Osteocyte (in vitro differentiated cells): Measurements from ENCODE around the gene PCDHB6. TPM values are rescaled to one million over a fixed set of nuclear protein-coding genes. Genes with fewer than 3 reads are reported as not detected.
"Not testable (repeated sequence)": the region's sequence is repeated elsewhere in the genome, so short reads cannot be mapped to it uniquely, and the experiment has no call there.

Experiments used
- DNase-seq: peaks from one replicate; pipeline ENCODE4 v3.0.0; 2021; ENCODE audit warnings: mixed read lengths; ENCODE audit not compliant: unreplicated experiment; ENCODE audit errors: extremely low spot score
- H3K27ac Mint-ChIP-seq: one replicate; pipeline ENCODE4 v1.8.0; 2021; ENCODE audit warnings: mild to moderate bottlenecking, mixed read lengths; ENCODE audit not compliant: unreplicated experiment
- H3K27me3 Mint-ChIP-seq: one replicate; pipeline ENCODE4 v1.8.0; 2021; ENCODE audit warnings: mixed read lengths; ENCODE audit not compliant: unreplicated experiment
- H3K36me3 Mint-ChIP-seq: one replicate; pipeline ENCODE4 v1.8.0; 2021; ENCODE audit warnings: mixed read lengths; ENCODE audit not compliant: unreplicated experiment
- H3K4me1 Mint-ChIP-seq: one replicate; pipeline ENCODE4 v1.8.0; 2021; ENCODE audit warnings: mixed read lengths; ENCODE audit not compliant: unreplicated experiment
- H3K4me3 Mint-ChIP-seq: one replicate; pipeline ENCODE4 v1.8.0; 2021; ENCODE audit warnings: mild to moderate bottlenecking, moderate library complexity, mixed read lengths; ENCODE audit not compliant: unreplicated experiment
- H3K9me3 Mint-ChIP-seq: one replicate; pipeline ENCODE4 v1.8.0; 2021; ENCODE audit warnings: mixed read lengths; ENCODE audit not compliant: unreplicated experiment
- total RNA-seq: library from RNA; stranded (reverse); gene quantifications from 2 replicates; pipeline ENCODE4 v1.2.1, GENCODE V29; 2021
- TF ChIP-seq, protein P1 (sequence below): fragments of 200-600 bp; sonication (generic); IDR thresholded peaks from 2 replicates; pipeline ENCODE4 v1.5.0; 2021; ENCODE audit warnings: antibody characterized with exemption, mild to moderate bottlenecking, moderate library complexity

The PCDHB6 gene
- total RNA-seq, 1 donor from 2014 or later, result 1.6 TPM

DNA sequence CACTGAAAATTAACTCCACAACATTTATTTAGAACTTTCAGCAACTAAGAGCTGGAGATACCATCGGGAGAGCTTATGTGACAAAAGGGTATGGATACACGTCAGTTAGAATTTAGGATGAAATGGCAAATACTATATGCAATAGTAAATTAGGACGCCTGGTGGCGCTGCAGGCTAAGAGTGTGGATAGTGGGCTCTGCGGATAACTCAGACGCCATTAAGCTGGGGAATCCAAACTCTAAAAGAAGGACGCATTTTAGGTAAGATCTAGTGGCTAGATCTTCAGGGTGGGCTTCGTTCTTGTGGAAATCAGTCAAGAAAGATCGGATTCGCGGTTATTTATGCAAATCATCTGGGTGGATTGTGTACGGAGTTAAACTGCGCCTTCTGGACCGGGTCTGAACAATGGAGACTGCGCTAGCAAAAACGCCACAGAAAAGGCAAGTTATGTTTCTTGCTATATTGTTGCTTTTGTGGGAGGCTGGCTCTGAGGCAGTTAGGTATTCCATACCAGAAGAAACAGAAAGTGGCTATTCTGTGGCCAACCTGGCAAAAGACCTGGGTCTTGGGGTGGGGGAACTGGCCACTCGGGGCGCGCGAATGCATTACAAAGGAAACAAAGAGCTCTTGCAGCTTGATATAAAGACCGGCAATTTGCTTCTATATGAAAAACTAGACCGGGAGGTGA is 14.7 kb upstream of the PCDHB6 start, which contains the start of gene PCDHB5:
PCDHB5 (plus strand) TSS at position 177 of the 688 bp plus-strand sequence; CDS start at position 406, 229 bp downstream.
- H3K4me3 Mint-ChIP-seq, result peak within 1 kb of the TSS; percentile 71
- peaks cover 62% of the 10 kb centered on the region for H3K9me3 Mint-ChIP-seq
- H3K4me1 Mint-ChIP-seq, result no peaks in the 10 kb centered on the region
- H3K27me3 Mint-ChIP-seq, result no peaks in the 10 kb centered on the region
- TF ChIP-seq, protein P1, sequence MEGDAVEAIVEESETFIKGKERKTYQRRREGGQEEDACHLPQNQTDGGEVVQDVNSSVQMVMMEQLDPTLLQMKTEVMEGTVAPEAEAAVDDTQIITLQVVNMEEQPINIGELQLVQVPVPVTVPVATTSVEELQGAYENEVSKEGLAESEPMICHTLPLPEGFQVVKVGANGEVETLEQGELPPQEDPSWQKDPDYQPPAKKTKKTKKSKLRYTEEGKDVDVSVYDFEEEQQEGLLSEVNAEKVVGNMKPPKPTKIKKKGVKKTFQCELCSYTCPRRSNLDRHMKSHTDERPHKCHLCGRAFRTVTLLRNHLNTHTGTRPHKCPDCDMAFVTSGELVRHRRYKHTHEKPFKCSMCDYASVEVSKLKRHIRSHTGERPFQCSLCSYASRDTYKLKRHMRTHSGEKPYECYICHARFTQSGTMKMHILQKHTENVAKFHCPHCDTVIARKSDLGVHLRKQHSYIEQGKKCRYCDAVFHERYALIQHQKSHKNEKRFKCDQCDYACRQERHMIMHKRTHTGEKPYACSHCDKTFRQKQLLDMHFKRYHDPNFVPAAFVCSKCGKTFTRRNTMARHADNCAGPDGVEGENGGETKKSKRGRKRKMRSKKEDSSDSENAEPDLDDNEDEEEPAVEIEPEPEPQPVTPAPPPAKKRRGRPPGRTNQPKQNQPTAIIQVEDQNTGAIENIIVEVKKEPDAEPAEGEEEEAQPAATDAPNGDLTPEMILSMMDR, result peak; percentile 40
- peaks cover 39% of the 10 kb centered on the region for H3K36me3 Mint-ChIP-seq
- peak within 1 kb of the TSS; percentile 73 for H3K27ac Mint-ChIP-seq
- DNase-seq, result no peak

DNA sequence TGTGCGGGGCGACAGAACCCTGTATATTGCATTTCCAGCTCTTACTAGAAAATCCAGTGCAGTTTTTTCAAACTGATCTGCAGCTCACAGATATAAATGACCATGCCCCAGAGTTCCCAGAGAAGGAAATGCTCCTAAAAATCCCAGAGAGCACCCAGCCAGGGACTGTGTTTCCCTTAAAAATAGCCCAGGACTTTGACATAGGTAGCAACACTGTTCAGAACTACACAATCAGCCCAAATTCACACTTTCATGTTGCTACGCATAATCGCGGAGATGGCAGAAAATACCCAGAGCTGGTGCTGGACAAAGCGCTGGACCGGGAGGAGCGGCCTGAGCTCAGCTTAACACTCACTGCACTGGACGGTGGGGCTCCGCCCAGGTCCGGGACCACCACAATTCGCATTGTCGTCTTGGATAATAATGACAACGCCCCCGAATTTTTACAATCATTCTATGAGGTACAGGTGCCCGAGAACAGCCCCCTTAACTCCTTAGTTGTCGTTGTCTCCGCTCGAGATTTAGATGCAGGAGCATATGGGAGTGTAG is 14.1 kb upstream of the PCDHB6 start:
- peak overlapping the region; percentile 73 for H3K27ac Mint-ChIP-seq
- TF ChIP-seq, protein P1, result no peak
- no peaks in the 10 kb centered on the region for H3K27me3 Mint-ChIP-seq
- H3K4me1 Mint-ChIP-seq, result no peaks in the 10 kb centered on the region
- H3K9me3 Mint-ChIP-seq, result peaks cover 62% of the 10 kb centered on the region
- H3K36me3 Mint-ChIP-seq, result peaks cover 37% of the 10 kb centered on the region
- peak; percentile 73 for DNase-seq
- H3K4me3 Mint-ChIP-seq, result peak overlapping the region; percentile 71

DNA sequence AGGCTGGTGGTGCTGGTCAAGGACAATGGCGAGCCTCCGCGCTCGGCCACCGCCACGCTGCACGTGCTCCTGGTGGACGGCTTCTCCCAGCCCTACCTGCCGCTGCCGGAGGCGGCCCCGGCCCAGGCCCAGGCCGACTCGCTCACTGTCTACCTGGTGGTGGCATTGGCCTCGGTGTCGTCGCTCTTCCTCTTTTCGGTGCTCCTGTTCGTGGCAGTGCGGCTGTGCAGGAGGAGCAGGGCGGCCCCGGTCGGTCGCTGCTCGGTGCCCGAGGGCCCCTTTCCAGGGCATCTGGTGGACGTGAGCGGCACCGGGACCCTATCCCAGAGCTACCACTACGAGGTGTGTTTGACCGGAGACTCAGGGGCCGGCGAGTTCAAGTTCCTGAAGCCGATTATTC is 12.5 kb upstream of the PCDHB6 start:
- DNase-seq, result peak; percentile 71
- H3K9me3 Mint-ChIP-seq, result peaks cover 61% of the 10 kb centered on the region
- H3K27ac Mint-ChIP-seq, H3K4me1 Mint-ChIP-seq, H3K27me3 Mint-ChIP-seq, H3K4me3 Mint-ChIP-seq: not testable (repeated sequence)
- peaks cover 32% of the 10 kb centered on the region for H3K36me3 Mint-ChIP-seq

DNA sequence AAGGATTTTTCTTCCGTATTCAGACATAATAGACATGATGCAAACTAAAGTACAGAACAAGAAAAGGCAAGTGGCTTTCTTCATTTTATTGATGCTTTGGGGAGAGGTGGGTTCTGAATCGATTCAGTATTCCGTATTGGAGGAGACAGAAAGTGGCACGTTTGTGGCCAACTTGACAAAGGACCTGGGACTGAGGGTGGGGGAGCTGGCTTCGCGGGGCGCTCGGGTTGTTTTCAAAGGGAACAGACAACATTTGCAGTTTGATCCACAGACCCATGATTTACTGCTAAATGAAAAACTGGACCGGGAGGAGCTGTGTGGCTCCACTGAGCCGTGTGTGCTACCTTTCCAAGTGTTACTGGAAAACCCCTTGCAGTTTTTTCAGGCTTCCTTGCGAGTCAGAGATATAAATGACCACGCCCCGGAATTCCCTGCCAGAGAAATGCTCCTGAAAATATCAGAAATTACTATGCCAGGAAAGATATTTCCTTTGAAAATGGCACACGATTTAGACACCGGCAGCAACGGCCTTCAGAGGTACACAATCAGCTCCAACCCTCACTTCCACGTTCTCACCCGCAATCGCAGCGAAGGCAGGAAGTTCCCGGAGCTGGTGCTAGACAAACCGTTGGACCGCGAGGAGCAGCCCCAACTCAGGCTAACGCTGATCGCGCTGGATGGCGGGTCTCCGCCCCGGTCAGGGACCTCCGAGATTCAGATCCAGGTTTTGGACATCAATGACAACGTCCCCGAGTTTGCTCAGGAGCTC is 551 bp downstream of the PCDHB6 start:
- DNase-seq, result no peak
- no peak overlapping the region for H3K27ac Mint-ChIP-seq
- H3K4me1 Mint-ChIP-seq, result no peaks in the 10 kb centered on the region
- peaks cover 20% of the 10 kb centered on the region for H3K36me3 Mint-ChIP-seq
- TF ChIP-seq, protein P1, result no peak
- H3K9me3 Mint-ChIP-seq, result peaks cover 35% of the 10 kb centered on the region
- no peaks in the 10 kb centered on the region for H3K27me3 Mint-ChIP-seq
- no peak overlapping the region for H3K4me3 Mint-ChIP-seq

DNA sequence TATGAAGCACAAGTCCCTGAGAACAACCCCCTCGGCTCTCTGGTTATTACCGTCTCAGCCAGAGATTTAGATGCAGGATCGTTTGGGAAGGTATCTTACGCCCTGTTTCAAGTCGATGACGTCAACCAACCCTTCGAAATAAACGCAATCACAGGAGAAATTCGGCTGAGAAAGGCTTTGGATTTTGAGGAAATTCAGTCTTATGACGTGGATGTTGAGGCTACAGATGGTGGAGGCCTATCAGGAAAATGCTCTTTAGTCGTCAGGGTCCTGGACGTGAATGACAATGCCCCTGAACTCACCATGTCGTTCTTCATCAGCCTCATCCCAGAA is 1.1 kb downstream of the PCDHB6 start:
- no peaks in the 10 kb centered on the region for H3K27me3 Mint-ChIP-seq
- TF ChIP-seq, protein P1, result no peak
- H3K4me3 Mint-ChIP-seq, result no peak overlapping the region
- no peaks in the 10 kb centered on the region for H3K4me1 Mint-ChIP-seq
- peaks cover 32% of the 10 kb centered on the region for H3K9me3 Mint-ChIP-seq
- H3K27ac Mint-ChIP-seq, result no peak overlapping the region
- DNase-seq, result no peak
- peaks cover 20% of the 10 kb centered on the region for H3K36me3 Mint-ChIP-seq

DNA sequence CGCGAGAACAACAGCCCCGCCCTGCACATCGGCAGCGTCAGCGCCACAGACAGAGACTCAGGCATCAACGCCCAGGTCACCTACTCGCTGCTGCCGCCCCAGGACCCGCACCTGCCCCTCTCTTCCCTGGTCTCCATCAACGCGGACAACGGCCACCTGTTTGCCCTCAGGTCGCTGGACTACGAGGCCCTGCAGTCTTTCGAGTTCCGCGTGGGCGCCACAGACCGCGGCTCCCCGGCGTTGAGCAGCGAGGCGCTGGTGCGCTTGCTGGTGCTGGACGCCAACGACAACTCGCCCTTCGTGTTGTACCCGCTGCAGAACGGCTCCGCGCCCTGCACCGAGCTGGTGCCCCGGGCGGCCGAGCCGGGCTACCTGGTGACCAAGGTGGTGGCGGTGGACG is 1.8 kb downstream of the PCDHB6 start:
- H3K27ac Mint-ChIP-seq, result not testable (repeated sequence)

DNA sequence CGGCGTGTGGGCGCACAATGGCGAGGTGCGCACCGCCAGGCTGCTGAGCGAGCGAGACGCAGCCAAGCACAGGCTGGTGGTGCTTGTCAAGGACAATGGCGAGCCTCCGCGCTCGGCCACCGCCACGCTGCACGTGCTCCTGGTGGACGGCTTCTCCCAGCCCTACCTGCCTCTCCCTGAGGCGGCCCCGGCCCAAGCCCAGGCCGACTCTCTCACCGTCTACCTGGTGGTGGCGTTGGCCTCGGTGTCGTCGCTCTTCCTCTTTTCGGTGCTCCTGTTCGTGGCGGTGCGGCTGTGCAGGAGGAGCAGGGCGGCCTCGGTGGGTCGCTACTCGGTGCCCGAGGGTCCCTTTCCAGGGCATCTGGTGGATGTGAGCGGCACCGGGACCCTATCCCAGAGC is 2.2 kb downstream of the PCDHB6 start:
- H3K4me3 Mint-ChIP-seq, H3K27me3 Mint-ChIP-seq, H3K27ac Mint-ChIP-seq, DNase-seq, H3K4me1 Mint-ChIP-seq: not testable (repeated sequence)
- Mint-ChIP-seq H3K9me3 (peaks cover 27% of the 10 kb centered on the region), H3K36me3 (peaks cover 22% of the 10 kb centered on the region)

More for the DNA sequence above, 1.8 kb downstream of the PCDHB6 start:
- DNase-seq, H3K4me1 Mint-ChIP-seq, H3K27me3 Mint-ChIP-seq, H3K4me3 Mint-ChIP-seq: not testable (repeated sequence)
- peaks cover 28% of the 10 kb centered on the region for H3K9me3 Mint-ChIP-seq
- peaks cover 21% of the 10 kb centered on the region for H3K36me3 Mint-ChIP-seq
